HepG2 (cell line): ENCODE results near the gene ARHGAP22. TPM values are rescaled to one million over a fixed set of nuclear protein-coding genes. Genes with fewer than 3 reads are reported as not detected.

Source experiments
- ATAC-seq: fragments of 200-7000 bp; cut with Tn5 transposase; 3 replicates; pipeline ENCODE4 v1.9.1; 2020; ENCODE audit warnings: mild to moderate bottlenecking, moderate library complexity
- BruUV-seq: library from RNA; stranded (reverse); fragments of 400-500 nt; replicated peaks from 2 replicates; lab custom pipeline; 2021; lab: Mats Ljungman, UMichigan
- CTCF ChIA-PET: fragments of 300-600 bp; formaldehyde crosslinking; extraction: SDS; loops from one replicate; lab custom pipeline; 2021; ENCODE audit warnings: low total read pairs, inconsistent platforms, low intra/inter-chr PET ratio; lab: Yijun Ruan, JAX
- POLR2A ChIA-PET: fragments of 350-600 bp; sonication (Branson Sonifier 250); formaldehyde crosslinking; loops from one replicate; lab custom pipeline; 2020; ENCODE audit warnings: antibody characterized with exemption, inconsistent platforms; lab: Yijun Ruan, JAX
- DNase-seq: peaks from one replicate; pipeline ENCODE4 v3.0.0-alpha.2; 2015; ENCODE audit warnings: low spot score
- FAIRE-seq: peaks from 3 replicates; lab custom pipeline; 2011; peaks lifted over from hg19 to GRCh38; lab: Jason Lieb, UNC
- H2AFZ ChIP-seq: one replicate; pipeline ENCODE4 v1.6.1; 2011; ENCODE audit warnings: low read length, inconsistent platforms
- H3K27ac ChIP-seq: fragments of 300-600 bp; 3 replicates; pipeline ENCODE4 v1.8.0; 2011; ENCODE audit warnings: mixed run types, mild to moderate bottlenecking, mixed read lengths, low read length, inconsistent platforms; ENCODE audit not compliant: insufficient read depth; ENCODE audit errors: extremely low read length
- H3K27me3 ChIP-seq, 2 experiments: fragments of 200-600 bp in 1 of 2; 2 replicates in 1 of 2; 3 replicates in 1 of 2; pipeline versions ENCODE4 v1.6.0 to v1.8.0; 2011; ENCODE audit warnings: low read length in 2 of 2, mild to moderate bottlenecking in 2 of 2, moderate library complexity in 2 of 2, inconsistent platforms in 1 of 2; ENCODE audit not compliant: insufficient read depth in 2 of 2, control insufficient read depth in 1 of 2
- H3K36me3 ChIP-seq, 2 experiments: fragments of 200-600 bp in 1 of 2; replicated peaks in 1 of 2; 2 replicates in 1 of 2; 3 replicates in 1 of 2; pipeline versions ENCODE4 v1.5.1 to v1.8.0; 2011; ENCODE audit warnings: low read length in 2 of 2, inconsistent platforms in 1 of 2; ENCODE audit not compliant: insufficient read depth in 2 of 2, control insufficient read depth in 1 of 2
- H3K4me1 ChIP-seq: 2 replicates; pipeline ENCODE4 v1.5.1; 2012; ENCODE audit warnings: low read length, inconsistent platforms; ENCODE audit not compliant: insufficient read depth
- H3K4me2 ChIP-seq: 2 replicates; pipeline ENCODE4 v1.6.0; 2011; ENCODE audit warnings: low read depth, low read length, inconsistent platforms
- H3K4me3 ChIP-seq, 3 experiments: fragments of 200-600 bp in 1 of 3; sonication (generic), shearing (Covaris generic) in 1 of 3; replicated peaks in 1 of 3; 2 replicates each; pipeline ENCODE4 v1.5.1; 2011 to 2016; ENCODE audit warnings: low read length in 3 of 3, inconsistent platforms in 2 of 3, low read depth in 2 of 3, mild to moderate bottlenecking in 2 of 3, control low read depth in 1 of 3, mixed read lengths in 1 of 3; ENCODE audit not compliant: insufficient read depth in 1 of 3
- H3K79me2 ChIP-seq: one replicate; pipeline ENCODE4 v1.6.1; 2011; ENCODE audit warnings: low read length, inconsistent platforms; ENCODE audit not compliant: insufficient read depth
- H3K9ac ChIP-seq: 2 replicates; pipeline ENCODE4 v1.6.0; 2011; ENCODE audit warnings: mild to moderate bottlenecking, low read depth, low read length, inconsistent platforms; ENCODE audit not compliant: insufficient read depth
- H3K9me3 ChIP-seq: 2 replicates; pipeline ENCODE4 v1.5.1; 2012; ENCODE audit warnings: mild to moderate bottlenecking, low read length
- H4K20me1 ChIP-seq: 2 replicates; pipeline ENCODE4 v1.6.0; 2011; ENCODE audit warnings: inconsistent platforms, mild to moderate bottlenecking, low read length, moderate library complexity; ENCODE audit not compliant: insufficient read depth
- CCAR2 ChIP-seq: fragments of 200-400 bp; formaldehyde crosslinking; optimal IDR thresholded peaks from 2 replicates; pipeline ENCODE3; 2018; ENCODE audit warnings: low read depth, mild to moderate bottlenecking, low read length, moderate library complexity
- ESRRA ChIP-seq: sonication (generic); formaldehyde crosslinking; IDR thresholded peaks from 2 replicates; pipeline ENCODE4 v1.5.1; 2020; ENCODE audit warnings: mild to moderate bottlenecking, low read depth, missing genetic modification reagents
- HIVEP1 ChIP-seq: sonication (generic); formaldehyde crosslinking; IDR thresholded peaks from 2 replicates; pipeline ENCODE4 v1.4.0; 2020; ENCODE audit warnings: mild to moderate bottlenecking, missing genetic modification reagents
- MLXIP ChIP-seq: sonication (generic); formaldehyde crosslinking; IDR thresholded peaks from 2 replicates; pipeline ENCODE4 v1.9.0; 2021; ENCODE audit warnings: missing genetic modification reagents, borderline replicate concordance
- MTA3 ChIP-seq: sonication (generic); formaldehyde crosslinking; IDR thresholded peaks from 2 replicates; pipeline ENCODE4 v1.4.0; 2020; ENCODE audit warnings: missing genetic modification reagents
- NCOA1 ChIP-seq: sonication (generic); formaldehyde crosslinking; IDR thresholded peaks from 2 replicates; pipeline ENCODE4 v1.9.0; 2021; ENCODE audit warnings: missing genetic modification reagents
- RBAK ChIP-seq: sonication (generic); formaldehyde crosslinking; IDR thresholded peaks from 2 replicates; pipeline ENCODE4 v1.5.1; 2020; ENCODE audit warnings: mild to moderate bottlenecking, missing genetic modification reagents
- SP4 ChIP-seq: sonication (generic); formaldehyde crosslinking; IDR thresholded peaks from 2 replicates; pipeline ENCODE4 v1.8.1; 2023; ENCODE audit warnings: mild to moderate bottlenecking, missing genetic modification reagents
- TBX3 ChIP-seq: fragments of 450-650 bp; IDR thresholded peaks from 2 replicates; pipeline ENCODE4 v1.6.1; 2017; ENCODE audit warnings: antibody characterized with exemption, mild to moderate bottlenecking, inconsistent platforms, borderline replicate concordance
- ZNF234 ChIP-seq: sonication (generic); formaldehyde crosslinking; conservative IDR thresholded peaks from 2 replicates; pipeline ENCODE4 v1.5.1; 2020; ENCODE audit warnings: mild to moderate bottlenecking, missing genetic modification reagents
- ZNF513 ChIP-seq: sonication (generic); formaldehyde crosslinking; conservative IDR thresholded peaks from 2 replicates; pipeline ENCODE4 v1.5.0; 2020; ENCODE audit warnings: missing genetic modification reagents
- ZNF549 ChIP-seq: sonication (generic); formaldehyde crosslinking; IDR thresholded peaks from 2 replicates; pipeline ENCODE4 v1.5.0; 2020; ENCODE audit warnings: missing genetic modification reagents
- ZNF639 ChIP-seq: conservative IDR thresholded peaks from 2 replicates; pipeline ENCODE4 v1.6.1; 2018; ENCODE audit warnings: missing genetic modification reagents
- ZNF737 ChIP-seq: sonication (generic); formaldehyde crosslinking; IDR thresholded peaks from 2 replicates; pipeline ENCODE4 v1.5.0; 2020; ENCODE audit warnings: missing genetic modification reagents, mild to moderate bottlenecking, borderline replicate concordance
- WGBS: methylation state at CpG from one replicate; pipeline ENCODE4 v1.1.6; 2017; ENCODE audit warnings: low lambda C conversion rate; 5-methylcytosine and 5-hydroxymethylcytosine counted together
- in situ Hi-C: cut with HindIII; loops from 2 replicates; pipeline ENCODE4 v1.10.0; 2017; ENCODE audit warnings: low pct_unique_long_range_greater_than_20kb; ENCODE audit not compliant: extremely low pct_ligation_motif_present
- intact Hi-C: fragments of 100-400 bp; cut with micrococcal nuclease; formaldehyde crosslinking; loops from one replicate; pipeline ENCODE4 v1.10.0; 2022; ENCODE audit not compliant: unreplicated experiment
- polyA plus RNA-seq, 8 experiments: library from polyadenylated mRNA; depleted of rRNA in 3 of 8; stranded (reverse) in 7 of 8; unstranded in 1 of 8; fragments of >200 nt; fragmentation: Illumina TruSeq in 4 of 8; extraction: Trizol in 4 of 8; gene quantifications; 2 replicates each; pipeline versions ENCODE4 v1.2.1 to v1.2.3, GENCODE V29; 2011 to 2016; ENCODE audit warnings: low read depth in 4 of 8, missing spikeins in 1 of 8, mixed read lengths in 1 of 8; ENCODE audit not compliant: insufficient read depth in 1 of 8
- total RNA-seq, 5 experiments: library from RNA; depleted of rRNA; stranded (reverse); fragments of >200 nt; fragmentation: Illumina TruSeq; extraction: Trizol; gene quantifications; 2 replicates each; pipeline ENCODE4 v1.2.3, GENCODE V29; 2016; ENCODE audit warnings: low read depth in 1 of 5

ARHGAP22 gene
- total and polyA plus RNA-seq, 2 of the 13 experiments (the other 11 are each of a cell fraction or from before 2014, with no cell fraction given): 0.08 to 0.38 TPM

- BruUV-seq: no TSS peak
- CTCF ChIA-PET: no interaction called here
- intact Hi-C loops: no loop called here
Observed at GRCh38 chr10:48554656-48555055, 50.2 kb downstream of the ARHGAP22 start.

GRCh38 chr10:48554246-48554645 lies 50.6 kb downstream of the ARHGAP22 start:
- ChIA-PET POLR2A (no interaction called here), CTCF (no interaction called here)
- H3K4me2 ChIP-seq: no peak overlapping the region
- no peak overlapping the region for H3K27ac ChIP-seq
- in situ Hi-C loops (loop anchor here (5.0 kb wide), 1 partner anchor 103 kb away; no protein-coding TSS in a partner anchor), intact Hi-C loops (no loop called here)
- H3K27me3 ChIP-seq: peaks cover 0 to 10% of the 10 kb centered on the region in 2 experiments; a peak in 3 of 5 replicates
- H3K79me2 ChIP-seq: no peaks in the 10 kb centered on the region
- H2AFZ ChIP-seq: no peak overlapping the region
- ATAC-seq (no peak), FAIRE-seq (no peak), DNase-seq (no peak)
- H3K36me3 ChIP-seq: no peaks in the 10 kb centered on the region
- H3K9ac ChIP-seq: no peak overlapping the region
- no peaks in the 10 kb centered on the region for H3K4me1 ChIP-seq
- BruUV-seq: no TSS peak
- no peak overlapping the region for H3K4me3 ChIP-seq
- no peak for TF ChIP-seq ZNF639
- no peak for TF ChIP-seq RBAK (CRISPR knock-in tag)
- TF ChIP-seq TBX3: no peak
- TF ChIP-seq HIVEP1 (CRISPR knock-in tag): no peak
- no peak for TF ChIP-seq MLXIP (CRISPR knock-in tag)
- no peak for TF ChIP-seq ZNF234 (CRISPR knock-in tag)
- no peak for TF ChIP-seq CCAR2
- TF ChIP-seq ZNF513 (CRISPR knock-in tag): no peak
- WGBS: 25% methylated on average over 2 of the region's 3 CpGs
- no peaks in the 10 kb centered on the region for H3K9me3 ChIP-seq
- H4K20me1 ChIP-seq: no peaks in the 10 kb centered on the region

More at GRCh38 chr10:48554656-48555055, 50.2 kb downstream of the ARHGAP22 start:
- H3K36me3 ChIP-seq: no peaks in the 10 kb centered on the region
- no peak for ATAC-seq
- no peak for DNase-seq
- TF ChIP-seq SP4 (no peak), NCOA1 (no peak), ZNF737 (no peak), ESRRA (CRISPR knock-in tag) (no peak), ZNF549 (CRISPR knock-in tag) (no peak), HIVEP1 (CRISPR knock-in tag) (no peak), MTA3 (CRISPR knock-in tag) (no peak)
- POLR2A ChIA-PET: no interaction called here
- H3K27ac ChIP-seq: no peak overlapping the region
- FAIRE-seq: no peak
- no peak overlapping the region for H3K4me2 ChIP-seq
- no peaks in the 10 kb centered on the region for H4K20me1 ChIP-seq
- H3K4me1 ChIP-seq: no peaks in the 10 kb centered on the region
- no peaks in the 10 kb centered on the region for H3K9me3 ChIP-seq
- no peak overlapping the region for H2AFZ ChIP-seq
- in situ Hi-C loops: loop anchor here (5.0 kb wide), 1 partner anchor 103 kb away; no protein-coding TSS in a partner anchor
- WGBS: 4% methylated on average over 3 of the region's 3 CpGs
- H3K9ac ChIP-seq: no peak overlapping the region
- peaks cover 0 to 9% of the 10 kb centered on the region in 2 experiments; a peak in 2 of 5 replicates for H3K27me3 ChIP-seq
- no peaks in the 10 kb centered on the region for H3K79me2 ChIP-seq
- H3K4me3 ChIP-seq: no peak overlapping the region
